GM19455 (cell line): ENCODE measurements around the gene SNRPD3.
"Not testable (repeated sequence)": the region's sequence is repeated elsewhere in the genome, so short reads cannot be mapped to it uniquely, and the experiment has no call there.

Experiments used
- ATAC-seq: cut with Tn5 transposase; IDR thresholded peaks from one replicate; pipeline ENCODE4 v1.9.1; 2021; ENCODE audit not compliant: unreplicated experiment

Gene SNRPD3

GRCh38 chr22:24591286-24591830, 35.6 kb downstream of the SNRPD3 start:
- no peak for ATAC-seq

DNA sequence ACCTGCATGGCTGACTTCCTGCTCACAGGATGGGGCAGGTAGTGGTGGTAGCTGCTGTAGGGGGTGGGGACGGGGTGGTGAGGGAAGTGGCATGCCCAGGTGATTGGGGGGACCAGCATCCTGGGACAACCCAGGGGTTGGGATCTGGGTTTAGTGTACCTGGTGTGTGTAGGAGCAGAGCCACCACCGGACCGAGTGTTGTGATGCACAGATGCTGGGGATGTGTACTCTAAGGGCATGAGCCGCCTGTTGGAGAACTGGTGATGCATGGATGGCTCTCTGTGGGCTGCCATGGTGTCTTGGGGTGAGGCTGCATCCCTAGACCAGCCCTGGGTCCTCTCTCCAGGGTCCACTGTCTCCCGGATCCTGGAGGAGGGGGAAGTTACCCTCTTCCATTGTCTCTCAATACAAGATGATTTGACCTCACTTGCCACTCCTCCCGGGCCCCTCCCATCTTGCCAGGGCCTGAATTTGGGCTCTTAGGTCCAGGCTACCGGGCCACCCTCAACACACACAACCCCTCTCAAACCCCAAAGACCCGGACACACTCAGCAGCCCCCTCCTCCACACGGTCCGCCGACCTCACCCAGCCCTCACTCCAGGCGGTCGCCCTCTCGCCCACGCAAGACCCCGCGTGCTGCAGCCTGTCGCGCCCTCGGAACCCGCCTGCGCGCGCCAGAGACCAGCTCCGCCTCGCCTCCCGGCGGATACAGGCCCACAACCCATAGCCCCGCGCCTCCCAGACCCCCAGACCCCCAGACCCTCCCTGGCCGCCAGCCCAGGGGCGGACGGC, 36.5 kb downstream of the SNRPD3 start:
- no peak for ATAC-seq

DNA sequence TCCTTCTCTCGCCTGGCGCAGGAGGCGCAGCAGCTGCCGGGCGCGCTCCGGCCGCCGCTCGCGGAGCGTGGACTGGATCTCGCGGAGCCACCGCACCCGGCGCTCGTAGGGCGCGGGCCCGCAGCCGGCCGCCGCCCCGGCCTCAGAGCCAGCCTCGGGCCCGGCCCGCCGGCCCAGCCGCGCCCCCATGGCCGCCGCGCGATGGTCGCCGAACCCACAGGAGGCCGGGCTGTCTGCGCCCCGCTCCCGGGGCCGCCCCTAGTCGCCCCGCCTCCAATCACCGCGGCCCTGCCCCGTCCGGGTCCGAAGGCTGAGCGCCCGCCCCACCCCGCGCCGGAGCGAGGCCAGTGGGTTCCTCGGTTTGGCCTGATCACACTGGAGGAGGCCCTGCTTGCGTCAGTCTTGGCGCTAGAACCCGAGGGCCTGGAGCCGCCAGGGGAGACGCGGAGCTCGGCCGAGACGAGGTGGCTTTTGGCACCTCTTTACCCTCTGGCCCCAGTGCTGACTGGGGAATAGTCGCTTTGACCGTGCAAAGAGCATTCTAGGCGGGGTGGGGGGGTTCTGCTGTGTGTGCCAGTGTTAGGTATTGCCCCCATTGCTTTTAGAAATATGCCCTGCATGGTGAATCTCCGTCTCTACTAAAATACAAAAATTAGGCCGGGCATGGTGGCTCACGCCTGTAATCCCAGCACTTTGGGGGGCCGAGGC, 37.2 kb downstream of the SNRPD3 start, which contains the start of gene LRRC75B:
Gene LRRC75B, minus strand, starts transcription at position 223 of the 708 bp plus-strand sequence. Its CDS starts 34 bp downstream, at position 189.
- no peak for ATAC-seq

DNA sequence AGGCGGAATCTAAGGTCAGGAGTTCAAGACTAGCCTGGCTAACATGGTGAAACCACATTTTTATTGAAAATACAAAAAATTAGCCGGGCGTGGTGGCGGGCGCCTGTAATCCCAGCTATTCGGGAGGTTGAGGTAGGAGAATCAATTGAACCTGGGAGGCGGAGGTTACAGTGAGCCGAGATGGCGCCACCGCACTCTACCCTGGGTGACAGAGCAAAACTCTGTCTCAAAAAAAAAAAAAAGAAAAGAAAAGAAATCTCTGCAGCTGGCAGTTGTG, 37.7 kb downstream of the SNRPD3 start:
- not testable (repeated sequence) for ATAC-seq

GRCh38 chr22:24593836-24594568, 38.2 kb downstream of the SNRPD3 start:
- ATAC-seq: no peak

GRCh38 chr22:24594569-24595120, 38.8 kb downstream of the SNRPD3 start:
- ATAC-seq: no peak

DNA sequence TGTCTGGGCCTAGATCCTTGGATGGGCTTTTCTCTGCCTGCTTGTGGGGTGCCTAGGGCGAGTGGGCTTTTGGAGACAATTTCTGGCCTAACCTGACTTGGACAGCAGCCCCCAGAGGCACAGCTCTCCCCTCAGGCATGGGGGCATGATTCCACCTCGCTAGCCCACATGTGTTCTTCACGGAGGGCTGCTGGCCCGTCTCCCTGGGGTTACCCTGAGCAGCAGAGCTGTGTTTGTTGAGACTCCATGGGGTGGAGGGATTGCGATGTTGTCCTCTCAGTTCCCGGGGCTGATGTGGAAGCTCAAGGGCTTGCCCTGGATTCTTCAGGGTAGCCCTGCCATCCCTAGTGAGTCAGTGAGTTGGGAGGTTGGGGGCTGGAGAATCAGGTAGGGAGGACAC, 39.4 kb downstream of the SNRPD3 start:
- ATAC-seq: no peak

DNA sequence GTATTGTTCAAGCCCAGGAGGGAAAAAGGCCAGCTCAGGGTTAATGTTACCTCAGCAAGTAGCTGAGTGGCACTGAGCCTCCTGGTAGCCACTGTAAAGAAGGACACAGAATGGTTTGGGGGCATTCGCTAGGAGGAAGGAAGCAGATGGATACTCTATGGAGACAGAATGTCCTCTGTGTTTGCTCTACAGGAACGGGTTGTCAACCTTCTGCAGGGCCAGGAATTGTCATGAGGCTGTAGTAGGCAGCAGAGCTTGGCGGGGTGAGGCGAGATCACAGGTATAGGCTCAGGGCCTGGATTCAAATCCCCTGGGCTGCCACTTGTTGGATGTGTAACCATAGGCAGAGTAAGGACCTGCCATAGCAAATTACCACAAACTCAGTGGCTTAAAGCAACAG, 40.1 kb downstream of the SNRPD3 start:
- no peak for ATAC-seq

DNA sequence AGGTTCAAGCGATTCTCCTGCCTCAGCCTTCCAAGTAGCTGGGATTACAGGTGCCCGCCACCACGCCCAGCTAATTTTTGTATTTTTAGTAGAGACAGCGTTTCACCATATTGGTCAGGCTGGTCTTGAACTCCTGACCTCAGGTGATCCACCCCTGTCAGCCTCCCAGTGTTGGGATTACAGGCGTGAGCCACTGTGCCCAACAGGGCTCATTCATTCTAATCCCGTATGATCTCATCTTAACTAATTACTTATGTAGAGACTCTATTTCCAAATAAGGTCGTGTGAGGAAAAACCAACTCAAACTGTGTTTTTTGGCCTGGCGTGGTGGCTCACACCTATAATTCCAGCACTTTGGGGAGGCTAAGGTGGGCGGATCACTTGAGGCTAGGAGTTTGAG, 41.3 kb downstream of the SNRPD3 start:
- ATAC-seq: not testable (repeated sequence)

GRCh38 chr22:24599514-24599913, 43.7 kb downstream of the SNRPD3 start:
- no peak for ATAC-seq

DNA sequence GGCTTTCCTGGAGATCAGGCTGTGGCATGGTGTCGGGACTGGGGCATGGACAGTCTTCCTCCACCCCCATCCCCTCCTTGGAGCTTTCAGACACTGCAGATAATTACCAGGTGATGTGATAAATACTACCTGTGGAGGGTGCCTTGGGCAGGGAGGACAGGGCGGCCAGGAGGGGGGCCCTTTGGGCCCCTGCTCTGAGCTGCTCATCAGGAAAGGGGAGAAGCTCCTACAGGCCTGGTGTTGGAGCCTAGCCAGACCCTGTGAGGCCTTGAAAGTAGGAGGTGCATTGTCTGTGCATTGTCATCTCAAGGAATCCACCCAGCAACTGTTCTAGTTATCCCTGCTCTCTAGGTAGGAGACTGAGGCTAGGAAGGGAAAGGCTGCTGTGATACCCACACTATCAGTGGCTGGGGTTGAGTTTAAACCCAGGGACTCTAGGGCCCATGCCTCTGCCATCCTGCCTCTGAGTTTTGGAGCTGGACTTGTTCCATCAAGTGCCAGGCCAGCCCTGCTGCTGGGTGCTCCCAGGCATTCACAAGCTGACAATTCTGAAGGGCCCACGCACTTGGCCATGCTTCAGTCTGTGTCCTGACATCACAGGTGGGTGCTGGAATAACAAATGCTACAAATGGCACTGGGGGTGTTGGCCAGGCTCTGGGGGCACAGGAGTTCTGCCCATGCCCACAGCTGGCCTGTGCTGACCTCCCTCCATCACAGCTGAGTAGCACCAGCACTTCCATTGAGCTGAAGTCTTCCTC, 44.3 kb downstream of the SNRPD3 start:
- ATAC-seq: not testable (repeated sequence)

GRCh38 chr22:24601217-24602104, 45.7 kb downstream of the SNRPD3 start:
- no peak for ATAC-seq

- ATAC-seq: not testable (repeated sequence)
Measured at GRCh38 chr22:24602105-24602749, 46.4 kb downstream of the SNRPD3 start.

- not testable (repeated sequence) for ATAC-seq
Measured at GRCh38 chr22:24602847-24603769, 47.3 kb downstream of the SNRPD3 start, which contains the start of gene GGT1. Gene GGT1 (plus strand): TSS chr22:24603193. CDS start chr22:24611082, 7,889 bp downstream.

DNA sequence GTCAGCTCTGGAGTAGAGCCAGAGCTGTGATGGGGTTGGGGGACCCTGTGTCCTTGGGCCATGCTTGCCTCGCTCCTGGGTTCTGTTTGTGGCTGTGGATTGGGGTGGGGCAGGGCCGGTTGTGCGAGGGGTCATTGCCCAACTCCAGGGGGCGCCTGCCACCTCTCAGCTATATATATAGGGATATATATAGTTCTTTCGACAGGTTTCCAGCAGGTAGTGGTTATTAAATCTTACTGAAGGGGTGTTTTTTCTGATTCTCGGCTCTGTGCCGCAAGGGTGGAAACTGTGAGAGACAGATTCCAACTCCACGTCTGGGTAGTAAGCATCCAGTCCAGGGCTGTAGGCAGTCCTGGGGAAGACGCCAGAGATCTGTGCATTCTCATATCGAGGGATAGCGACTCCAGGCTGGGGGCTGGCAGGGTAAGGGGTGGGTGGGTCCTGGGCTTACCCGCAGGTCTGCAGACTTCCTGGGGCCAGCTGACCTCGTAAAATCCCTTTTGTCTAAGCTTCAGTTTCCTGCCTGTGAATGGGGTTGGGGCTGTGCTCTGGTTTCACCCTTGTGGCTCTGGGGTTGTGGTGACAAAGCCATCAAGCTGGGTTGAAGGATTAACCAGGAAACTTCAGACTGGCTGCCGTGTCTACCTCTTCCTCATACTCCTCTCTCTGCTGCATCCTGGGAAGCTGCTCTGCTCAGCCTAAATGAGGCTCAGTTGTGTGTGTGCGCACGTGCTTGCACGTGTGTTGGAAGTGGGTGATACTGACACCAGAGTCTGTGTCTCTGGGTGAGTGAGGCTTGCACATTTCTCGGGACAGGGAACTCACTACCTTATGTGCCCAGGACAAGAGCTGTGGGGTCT, 48.2 kb downstream of the SNRPD3 start:
- not testable (repeated sequence) for ATAC-seq

DNA sequence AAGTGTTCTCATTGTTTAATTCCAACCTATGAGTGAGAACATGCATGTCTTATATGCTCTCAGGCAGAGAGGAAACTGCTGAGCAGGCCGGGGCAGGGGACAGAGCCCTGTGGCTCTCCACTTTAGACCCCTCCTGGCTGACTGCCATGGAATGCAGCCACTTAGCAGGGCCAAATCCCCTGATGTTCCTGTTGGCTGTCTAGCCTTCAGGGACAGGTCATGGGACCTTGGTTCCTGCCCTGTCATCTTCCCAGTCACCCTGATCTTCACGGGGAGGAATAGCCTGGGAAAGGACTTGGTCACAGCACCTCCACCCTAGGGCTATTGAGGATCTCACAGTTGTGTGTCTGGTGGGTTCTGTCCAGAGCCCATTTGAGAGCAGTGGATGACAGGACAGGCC, 50.5 kb downstream of the SNRPD3 start:
- ATAC-seq: not testable (repeated sequence)
